H1 (cell line): ENCODE data around the gene NPTXR.

Experiments used
- CHD2 ChIP-seq: IDR thresholded peaks from 2 replicates; pipeline ENCODE4 v1.6.1; 2012; ENCODE audit warnings: low read length, improper control_type of control experiment
- CTCF ChIP-seq, 3 experiments: IDR thresholded peaks; 1 replicate in 2 of 3; 2 replicates in 1 of 3; pipeline versions ENCODE4 v1.5.1 to v1.6.1; 2011; ENCODE audit warnings: low read length in 3 of 3, mild to moderate bottlenecking in 3 of 3, inconsistent platforms in 2 of 3, low read depth in 1 of 3, moderate library complexity in 1 of 3; ENCODE audit not compliant: insufficient read depth in 1 of 3; ENCODE audit errors: control extremely low read depth in 1 of 3
- E2F6 ChIP-seq: IDR thresholded peaks from 2 replicates; pipeline ENCODE4 v1.6.1; 2012; ENCODE audit warnings: inconsistent platforms
- EP300 ChIP-seq, 2 experiments: IDR thresholded peaks; 1 replicate in 1 of 2; 2 replicates in 1 of 2; pipeline ENCODE4 v1.6.1; 2011 to 2012; ENCODE audit warnings: low read depth in 2 of 2, low read length in 2 of 2, mild to moderate bottlenecking in 2 of 2, borderline replicate concordance in 1 of 2, inconsistent platforms in 1 of 2, moderate library complexity in 1 of 2
- EZH2 ChIP-seq: fragments of 200-600 bp; sonication (generic); IDR thresholded peaks from 2 replicates; pipeline ENCODE4 v1.7.1; 2012; ENCODE audit warnings: low read depth, mild to moderate bottlenecking, moderate library complexity, low read length, inconsistent platforms; ENCODE audit not compliant: severe bottlenecking
- HDAC6 ChIP-seq: IDR thresholded peaks from one replicate; pipeline ENCODE4 v1.7.1; 2012; ENCODE audit warnings: low read depth, mild to moderate bottlenecking, inconsistent platforms, low read length, moderate library complexity
- MAX ChIP-seq: IDR thresholded peaks from 2 replicates; pipeline ENCODE4 v1.6.1; 2012; ENCODE audit warnings: inconsistent platforms
- POLR2AphosphoS5 ChIP-seq: IDR thresholded peaks from 2 replicates; pipeline ENCODE4 v1.6.1; 2011; ENCODE audit warnings: low read depth, low read length
- POU5F1 ChIP-seq: IDR thresholded peaks from 2 replicates; pipeline ENCODE4 v1.6.1; 2011; ENCODE audit warnings: low read depth, mild to moderate bottlenecking, low read length, moderate library complexity
- RAD21 ChIP-seq, 2 experiments: IDR thresholded peaks in 1 of 2; conservative IDR thresholded peaks in 1 of 2; 2 replicates each; pipeline ENCODE4 v1.6.1; 2011; ENCODE audit warnings: low read depth in 2 of 2, low read length in 2 of 2, improper control_type of control experiment in 1 of 2, inconsistent platforms in 1 of 2, mild to moderate bottlenecking in 1 of 2, moderate library complexity in 1 of 2
- RXRA ChIP-seq: IDR thresholded peaks from 2 replicates; pipeline ENCODE4 v1.6.1; 2011; ENCODE audit warnings: low read depth, mild to moderate bottlenecking, low read length, moderate library complexity; ENCODE audit not compliant: insufficient read depth
- SP1 ChIP-seq: IDR thresholded peaks from 2 replicates; pipeline ENCODE4 v1.6.1; 2011; ENCODE audit warnings: low read depth, low read length
- ZNF274 ChIP-seq: IDR thresholded peaks from 2 replicates; pipeline ENCODE4 v1.7.0; 2012; ENCODE audit warnings: low read length, borderline replicate concordance; ENCODE audit errors: extremely low read depth

GRCh38 chr22:38796262-38796957 is 47.4 kb downstream of the NPTXR start:
- no peak for TF ChIP-seq POU5F1
- no peak for TF ChIP-seq POLR2AphosphoS5
- TF ChIP-seq EZH2 = no peak
- TF ChIP-seq EP300 (IDR thresholded peaks at IDR 0.05; ENCODE audit: borderline replicate concordance in 1 of 2, low read depth in 2 of 2, low read length in 2 of 2) = no peak
- TF ChIP-seq RAD21 (IDR thresholded peaks at IDR 0.05 in 1 of 2, conservative IDR thresholded peaks at IDR 0.05 in 1 of 2; ENCODE audit: low read depth in 2 of 2, low read length in 2 of 2) = no peak
- no peak for TF ChIP-seq HDAC6
- no peak for TF ChIP-seq ZNF274
- TF ChIP-seq MAX = no peak
- TF ChIP-seq CHD2 = no peak
- no peak for TF ChIP-seq RXRA
- no peak for TF ChIP-seq CTCF (IDR thresholded peaks at IDR 0.05; ENCODE audit: control extremely low read depth in 1 of 3, insufficient read depth in 1 of 3, low read depth in 1 of 3, low read length in 3 of 3)
- no peak for TF ChIP-seq E2F6
- TF ChIP-seq SP1 = no peak
